Keratinocyte (primary cell): Measurements from ENCODE around the gene HLA-DPB1. TPM values are rescaled to one million over a fixed set of nuclear protein-coding genes. Genes with fewer than 3 reads are reported as not detected.
A peak's percentile ranks its signal among the peaks of the same experiment; 100 is the strongest.

Source experiments
- DNase-seq: peaks from one replicate; pipeline ENCODE4 v3.0.0-alpha.2; 2011; ENCODE audit warnings: low read depth, missing footprints, low spot score
- FAIRE-seq: peaks from 2 replicates; lab custom pipeline; 2011; peaks lifted over from hg19 to GRCh38; lab: Jason Lieb, UNC
- H2AFZ ChIP-seq: 2 replicates; pipeline ENCODE4 v1.6.0; 2012; ENCODE audit warnings: low read length, control low read depth, inconsistent platforms; ENCODE audit not compliant: control insufficient read depth
- H3K27ac ChIP-seq: 2 replicates; pipeline ENCODE4 v1.5.1; 2011; ENCODE audit warnings: low read length; ENCODE audit not compliant: control insufficient read depth, insufficient read depth
- H3K27me3 ChIP-seq: 3 replicates; pipeline ENCODE4 v1.6.0; 2011; ENCODE audit warnings: low read length; ENCODE audit not compliant: control insufficient read depth, insufficient read depth; ENCODE audit errors: extremely low read depth
- H3K36me3 ChIP-seq, 2 experiments: 2 replicates in 1 of 2; 3 replicates in 1 of 2; pipeline ENCODE4 v1.5.1; 2011; ENCODE audit warnings: low read length in 2 of 2, mild to moderate bottlenecking in 1 of 2; ENCODE audit not compliant: control insufficient read depth in 2 of 2, insufficient read depth in 2 of 2; ENCODE audit errors: extremely low read depth in 1 of 2
- H3K4me1 ChIP-seq: 3 replicates; pipeline ENCODE4 v1.5.1; 2011; ENCODE audit warnings: low read length; ENCODE audit not compliant: control insufficient read depth, insufficient read depth; ENCODE audit errors: extremely low read depth
- H3K4me2 ChIP-seq: 3 replicates; pipeline ENCODE4 v1.6.0; 2011; ENCODE audit warnings: low read depth, low read length; ENCODE audit not compliant: control insufficient read depth, insufficient read depth; ENCODE audit errors: extremely low read depth
- H3K4me3 ChIP-seq, 3 experiments: fragments of 200-600 bp in 1 of 3; sonication (generic) in 1 of 3; 2 replicates in 2 of 3; 3 replicates in 1 of 3; pipeline ENCODE4 v1.5.1; 2011 to 2016; ENCODE audit warnings: low read length in 3 of 3, mild to moderate bottlenecking in 3 of 3, control low read depth in 2 of 3, inconsistent platforms in 1 of 3, low read depth in 1 of 3, mixed read lengths in 1 of 3, mixed run types in 1 of 3, moderate library complexity in 1 of 3; ENCODE audit not compliant: control insufficient read depth in 2 of 3, insufficient read depth in 2 of 3; ENCODE audit errors: extremely low read depth in 1 of 3
- H3K79me2 ChIP-seq: 2 replicates; pipeline ENCODE4 v1.6.0; 2012; ENCODE audit warnings: low read length; ENCODE audit not compliant: control insufficient read depth, insufficient read depth
- H3K9ac ChIP-seq: 3 replicates; pipeline ENCODE4 v1.6.0; 2011; ENCODE audit warnings: low read length; ENCODE audit not compliant: control insufficient read depth, insufficient read depth; ENCODE audit errors: extremely low read depth
- H3K9me1 ChIP-seq: 3 replicates; pipeline ENCODE4 v1.6.0; 2011; ENCODE audit warnings: low read length; ENCODE audit not compliant: control insufficient read depth, insufficient read depth; ENCODE audit errors: extremely low read depth
- H3K9me3 ChIP-seq: 2 replicates; pipeline ENCODE4 v1.5.1; 2012; ENCODE audit warnings: low read depth, low read length; ENCODE audit not compliant: control insufficient read depth
- H4K20me1 ChIP-seq: 3 replicates; pipeline ENCODE4 v1.6.0; 2011; ENCODE audit warnings: low read length; ENCODE audit not compliant: control insufficient read depth, insufficient read depth; ENCODE audit errors: extremely low read depth
- EZH2 ChIP-seq: IDR thresholded peaks from one replicate; pipeline ENCODE4 v1.6.1; 2012; ENCODE audit warnings: inconsistent platforms, mild to moderate bottlenecking, low read length, moderate library complexity
- dilution Hi-C: fragments of 300-500 bp; cut with MboI; formaldehyde crosslinking; loops from one replicate; pipeline ENCODE4 v1.7.0; 2020; ENCODE audit warnings: low sequenced_read_pairs; ENCODE audit not compliant: extremely low pct_ligation_motif_present
- polyA plus RNA-seq, 5 experiments: library from polyadenylated mRNA; depleted of rRNA in 3 of 5; stranded (reverse) in 3 of 5; stranded (forward) in 1 of 5; unstranded in 1 of 5; fragments of >200 nt; gene quantifications; 1 replicate in 1 of 5; 2 replicates in 3 of 5; 3 replicates in 1 of 5; pipeline versions ENCODE4 v1.2.1 to v1.2.3, GENCODE V29; 2011 to 2012; ENCODE audit warnings: missing spikeins in 2 of 5, low read depth in 1 of 5, low replicate concordance in 1 of 5
- TF ChIP-seq, protein P1 (sequence below), 3 experiments: IDR thresholded peaks in 1 of 3; conservative IDR thresholded peaks in 1 of 3; optimal IDR thresholded peaks in 1 of 3; 2 replicates in 2 of 3; 3 replicates in 1 of 3; pipeline versions ENCODE3 to v1.5.1; 2011; ENCODE audit warnings: low read length in 3 of 3, mild to moderate bottlenecking in 3 of 3, moderate library complexity in 2 of 3, control low read depth in 1 of 3, inconsistent platforms in 1 of 3; ENCODE audit not compliant: insufficient read depth in 2 of 3; ENCODE audit errors: extremely low read depth in 1 of 3

Gene HLA-DPB1
- polyA plus RNA-seq, 1 donor (not counting 4 experiments of a cell fraction or from before 2014, with no cell fraction given): 0.13 TPM

DNA sequence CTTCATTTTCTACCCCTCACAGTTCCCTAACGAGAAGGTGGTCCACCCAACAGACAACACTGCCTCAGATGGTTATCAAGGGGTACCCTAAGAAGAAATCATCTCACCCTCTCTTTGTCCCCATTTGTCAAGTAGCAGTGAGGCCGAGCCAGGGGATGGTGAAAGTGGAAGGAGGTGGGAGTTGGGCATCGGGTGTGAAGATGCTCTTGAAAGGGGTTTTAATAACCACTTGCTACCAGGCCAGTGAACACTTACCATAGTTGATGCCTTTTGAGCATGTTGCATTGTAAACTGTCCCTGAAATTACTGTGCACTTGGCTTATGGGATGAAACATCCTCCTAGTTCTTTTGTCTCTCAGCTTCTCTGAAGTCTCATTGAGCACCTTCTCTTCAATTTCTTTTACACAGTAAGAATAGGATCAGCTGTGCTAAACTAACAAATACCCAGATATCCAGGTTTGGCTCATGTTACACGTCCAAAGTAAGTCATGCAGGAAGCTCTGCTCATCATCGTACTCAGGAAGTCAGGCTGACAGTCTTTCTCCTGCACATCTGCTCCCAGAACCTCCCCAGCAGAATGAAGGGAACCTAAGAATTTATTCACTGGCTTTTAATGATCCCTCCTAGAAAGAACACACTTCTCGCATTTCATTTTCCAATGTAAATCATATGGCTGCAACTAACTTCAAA lies 13.3 kb downstream of the HLA-DPB1 start:
- no peaks in the 10 kb centered on the region for H4K20me1 ChIP-seq
- no peaks in the 10 kb centered on the region for H3K4me1 ChIP-seq
- no peaks in the 10 kb centered on the region for H3K79me2 ChIP-seq
- TF ChIP-seq, protein P1, sequence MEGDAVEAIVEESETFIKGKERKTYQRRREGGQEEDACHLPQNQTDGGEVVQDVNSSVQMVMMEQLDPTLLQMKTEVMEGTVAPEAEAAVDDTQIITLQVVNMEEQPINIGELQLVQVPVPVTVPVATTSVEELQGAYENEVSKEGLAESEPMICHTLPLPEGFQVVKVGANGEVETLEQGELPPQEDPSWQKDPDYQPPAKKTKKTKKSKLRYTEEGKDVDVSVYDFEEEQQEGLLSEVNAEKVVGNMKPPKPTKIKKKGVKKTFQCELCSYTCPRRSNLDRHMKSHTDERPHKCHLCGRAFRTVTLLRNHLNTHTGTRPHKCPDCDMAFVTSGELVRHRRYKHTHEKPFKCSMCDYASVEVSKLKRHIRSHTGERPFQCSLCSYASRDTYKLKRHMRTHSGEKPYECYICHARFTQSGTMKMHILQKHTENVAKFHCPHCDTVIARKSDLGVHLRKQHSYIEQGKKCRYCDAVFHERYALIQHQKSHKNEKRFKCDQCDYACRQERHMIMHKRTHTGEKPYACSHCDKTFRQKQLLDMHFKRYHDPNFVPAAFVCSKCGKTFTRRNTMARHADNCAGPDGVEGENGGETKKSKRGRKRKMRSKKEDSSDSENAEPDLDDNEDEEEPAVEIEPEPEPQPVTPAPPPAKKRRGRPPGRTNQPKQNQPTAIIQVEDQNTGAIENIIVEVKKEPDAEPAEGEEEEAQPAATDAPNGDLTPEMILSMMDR (optimal IDR thresholded peaks at IDR 0.05 in 1 of 3, IDR thresholded peaks at IDR 0.05 in 1 of 3, conservative IDR thresholded peaks at IDR 0.05 in 1 of 3; ENCODE audit: extremely low read depth in 1 of 3, insufficient read depth in 2 of 3, low read length in 3 of 3): no peak
- no peak for TF ChIP-seq EZH2
- no peaks in the 10 kb centered on the region for H3K9me1 ChIP-seq
- H3K27me3 ChIP-seq: peaks cover 14% of the 10 kb centered on the region
- no peaks in the 10 kb centered on the region for H3K36me3 ChIP-seq
- no peak overlapping the region for H3K4me3 ChIP-seq
- FAIRE-seq (no peak), DNase-seq (no peak)
- H3K27ac ChIP-seq: no peak overlapping the region
- no peak overlapping the region for H3K4me2 ChIP-seq
- dilution Hi-C loops: no loop called here
- H3K9ac ChIP-seq: no peak overlapping the region
- H3K9me3 ChIP-seq: no peaks in the 10 kb centered on the region
- no peak overlapping the region for H2AFZ ChIP-seq

DNA sequence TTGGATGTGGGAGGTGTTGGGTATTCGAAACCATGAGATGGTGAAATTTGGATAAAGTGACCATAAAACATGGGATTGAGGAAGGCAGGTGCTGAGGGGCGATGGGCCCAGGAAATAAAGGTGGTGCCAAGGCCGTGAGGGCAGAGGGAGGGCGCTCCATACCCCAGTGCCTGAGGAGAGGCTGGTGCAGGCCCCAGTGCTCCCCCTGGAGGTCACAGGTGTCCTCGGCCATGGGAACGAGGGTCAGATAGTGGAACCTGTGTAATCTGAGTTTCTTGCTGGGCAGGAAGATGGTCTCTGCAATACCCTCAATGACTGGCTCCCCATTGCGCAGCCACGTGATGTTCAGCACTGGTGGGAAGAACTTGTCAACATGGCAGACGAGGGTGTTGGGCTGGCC lies 16.2 kb downstream of the HLA-DPB1 start:
- no peaks in the 10 kb centered on the region for H3K79me2 ChIP-seq
- H2AFZ ChIP-seq: no peak overlapping the region
- dilution Hi-C loops: no loop called here
- DNase-seq (no peak), FAIRE-seq (no peak)
- no peak for TF ChIP-seq EZH2
- TF ChIP-seq, protein P1 (optimal IDR thresholded peaks at IDR 0.05 in 1 of 3, IDR thresholded peaks at IDR 0.05 in 1 of 3, conservative IDR thresholded peaks at IDR 0.05 in 1 of 3; ENCODE audit: extremely low read depth in 1 of 3, insufficient read depth in 2 of 3, low read length in 3 of 3): peak; percentile 49 to 75 (median 59)
- no peaks in the 10 kb centered on the region for H3K36me3 ChIP-seq
- no peaks in the 10 kb centered on the region for H4K20me1 ChIP-seq
- no peak overlapping the region for H3K9ac ChIP-seq
- H3K9me1 ChIP-seq: no peaks in the 10 kb centered on the region
- peaks cover 4% of the 10 kb centered on the region for H3K4me1 ChIP-seq
- H3K27ac ChIP-seq: no peak overlapping the region
- no peak overlapping the region for H3K4me3 ChIP-seq
- H3K27me3 ChIP-seq: no peaks in the 10 kb centered on the region
- H3K9me3 ChIP-seq: no peaks in the 10 kb centered on the region
- no peak overlapping the region for H3K4me2 ChIP-seq
